NK-92 treated with Interleukin-12 subunit alpha and Interleukin-12 subunit beta, amount 100 ng/mL, for 24 hours (cell line): ENCODE measurements around the gene G6PC3.

Experiments
- DNase-seq: peaks from one replicate; lab custom pipeline; 2025; lab: John Stamatoyannopoulos, UW

The G6PC3 gene

DNA sequence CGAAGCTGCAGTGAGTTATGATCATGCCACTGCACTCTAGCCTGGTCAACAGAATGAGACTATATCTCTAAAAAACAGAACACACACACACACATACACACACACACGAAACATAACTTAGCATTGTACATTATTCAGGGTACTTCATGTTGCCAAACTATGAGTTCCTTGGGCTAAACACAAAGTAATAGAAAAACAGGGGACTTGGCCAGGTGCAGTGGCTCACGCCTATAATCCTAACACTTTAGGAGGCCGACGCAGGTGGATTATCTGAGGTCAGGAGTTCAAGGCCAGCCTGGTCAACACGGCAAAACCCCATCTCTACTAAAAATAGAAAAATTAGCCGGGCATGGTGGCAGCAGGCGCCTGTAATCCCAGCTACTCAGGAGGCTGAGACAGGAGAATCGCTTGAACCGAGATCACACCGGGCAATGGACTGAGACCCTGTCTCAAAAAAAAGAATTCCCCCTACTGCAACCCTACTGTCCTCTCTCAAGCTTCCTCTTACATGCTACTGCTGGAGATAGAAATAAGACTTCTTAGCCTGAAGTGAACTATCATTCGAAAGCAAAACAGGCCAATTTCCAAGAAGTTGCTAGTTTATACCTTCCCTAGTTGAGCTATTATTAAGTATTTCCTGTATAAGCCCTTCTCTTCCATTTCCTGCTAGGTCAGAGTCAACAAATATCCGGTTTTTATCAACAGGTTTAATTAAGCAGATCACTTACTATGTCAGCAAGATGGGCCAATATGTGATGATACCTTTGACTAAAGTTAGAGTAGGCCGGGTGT, 11.2 kb upstream of the G6PC3 start:
- DNase-seq = no peak

DNA sequence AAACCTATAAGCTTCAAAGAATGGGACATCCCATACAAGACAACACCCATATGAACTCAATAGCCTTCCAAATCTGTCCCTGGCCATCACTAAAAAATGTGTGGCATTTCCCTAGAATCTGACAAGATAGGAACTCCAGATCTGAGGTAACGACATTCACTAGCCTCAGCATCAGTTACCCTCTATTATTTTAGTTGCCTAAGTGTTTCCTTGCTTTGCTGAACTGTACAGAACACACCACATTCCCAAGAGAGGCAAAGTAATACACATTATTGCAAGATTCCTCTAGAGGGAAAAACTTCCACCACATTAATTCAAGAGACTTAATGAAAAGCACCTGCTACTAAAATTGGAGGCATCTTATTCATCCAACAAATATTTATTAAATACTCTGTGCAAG, 9.1 kb upstream of the G6PC3 start:
- no peak for DNase-seq

DNA sequence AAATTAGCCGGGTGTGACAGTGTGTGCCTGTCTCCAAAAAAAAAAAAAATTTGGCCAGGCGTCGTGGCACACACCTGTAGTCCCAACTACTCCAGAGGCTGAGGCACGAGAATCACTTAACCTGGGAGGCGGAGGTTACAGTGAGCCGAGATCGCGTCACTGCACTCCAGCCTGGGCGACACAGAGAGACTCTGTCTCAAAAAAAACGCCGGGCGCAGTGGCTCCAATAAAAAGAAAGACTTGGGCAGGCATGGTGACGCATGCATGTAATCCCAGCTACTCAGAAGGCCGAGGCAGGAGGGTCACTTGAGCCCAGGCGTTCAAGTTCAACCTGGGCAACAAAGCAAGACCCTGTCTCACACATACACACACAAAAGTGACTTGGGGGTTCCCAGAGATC, 7.7 kb upstream of the G6PC3 start:
- DNase-seq = no peak

DNA sequence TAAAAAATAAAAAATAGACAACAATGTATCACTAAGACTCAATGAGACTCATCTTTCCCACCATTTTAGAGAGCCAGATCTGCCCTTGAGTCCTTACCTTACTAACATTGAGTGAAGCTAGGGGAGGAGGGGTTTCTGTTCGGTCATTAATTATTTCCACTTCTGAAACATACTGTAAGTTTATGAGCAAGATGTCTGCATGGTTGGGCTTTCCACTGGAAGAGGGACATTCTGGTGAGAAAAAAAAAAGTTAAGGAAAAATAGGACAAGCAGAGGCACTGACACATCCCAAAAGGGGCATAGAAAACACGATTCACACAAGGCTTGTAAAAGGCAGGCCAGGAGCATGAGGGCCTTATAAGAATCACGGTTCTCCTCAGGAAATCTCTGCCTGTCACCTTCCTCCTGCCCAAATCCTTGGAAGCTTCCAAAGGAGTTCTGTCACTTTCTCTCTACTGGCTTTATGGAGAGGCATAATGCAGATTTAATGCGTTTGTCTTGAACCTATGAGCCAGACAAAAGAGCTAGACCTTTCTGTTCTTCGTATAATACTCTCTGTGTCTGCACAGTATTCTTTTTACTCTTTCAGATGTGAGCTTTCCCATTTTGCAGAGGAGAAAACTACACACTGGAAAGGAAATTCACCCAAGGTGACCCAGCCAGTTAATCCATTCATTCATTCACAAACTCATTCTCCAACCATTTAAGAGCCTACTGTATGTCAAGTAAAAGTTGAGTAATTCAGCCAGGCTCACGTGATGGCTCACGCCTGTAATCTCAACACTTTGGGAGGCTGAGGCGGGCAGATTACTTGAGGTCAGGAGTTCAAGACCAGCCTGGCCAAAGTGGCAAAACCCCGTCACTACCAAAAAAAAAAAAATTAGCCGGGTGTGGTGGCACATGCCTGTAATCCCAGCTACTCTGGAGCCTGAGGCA, 6.6 kb upstream of the G6PC3 start:
- no peak for DNase-seq

DNA sequence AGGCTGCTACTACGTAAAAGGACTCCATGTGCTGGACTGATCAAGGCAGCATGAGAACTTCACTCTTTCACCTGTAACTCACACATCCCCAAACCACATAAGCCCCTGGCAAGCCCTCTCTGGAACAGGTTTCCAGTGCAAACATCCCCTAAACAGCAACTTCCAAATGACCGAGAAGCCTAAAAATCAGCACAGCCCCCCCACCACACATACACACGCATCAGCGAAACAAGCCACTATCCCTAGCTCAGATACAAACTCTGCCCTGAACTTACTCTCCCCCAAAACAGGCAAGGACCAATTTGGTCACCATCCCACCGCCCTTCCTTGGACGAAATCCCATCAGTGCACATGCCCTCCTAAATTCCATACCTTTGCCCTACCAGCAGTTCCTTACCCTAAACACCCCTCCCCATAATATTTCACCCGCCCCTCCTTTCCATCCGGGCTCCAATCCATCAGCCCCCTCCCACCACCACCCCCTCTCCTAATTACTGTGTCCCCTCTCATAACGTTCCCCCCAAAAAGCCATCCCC, 4.8 kb upstream of the G6PC3 start:
- DNase-seq = no peak

DNA sequence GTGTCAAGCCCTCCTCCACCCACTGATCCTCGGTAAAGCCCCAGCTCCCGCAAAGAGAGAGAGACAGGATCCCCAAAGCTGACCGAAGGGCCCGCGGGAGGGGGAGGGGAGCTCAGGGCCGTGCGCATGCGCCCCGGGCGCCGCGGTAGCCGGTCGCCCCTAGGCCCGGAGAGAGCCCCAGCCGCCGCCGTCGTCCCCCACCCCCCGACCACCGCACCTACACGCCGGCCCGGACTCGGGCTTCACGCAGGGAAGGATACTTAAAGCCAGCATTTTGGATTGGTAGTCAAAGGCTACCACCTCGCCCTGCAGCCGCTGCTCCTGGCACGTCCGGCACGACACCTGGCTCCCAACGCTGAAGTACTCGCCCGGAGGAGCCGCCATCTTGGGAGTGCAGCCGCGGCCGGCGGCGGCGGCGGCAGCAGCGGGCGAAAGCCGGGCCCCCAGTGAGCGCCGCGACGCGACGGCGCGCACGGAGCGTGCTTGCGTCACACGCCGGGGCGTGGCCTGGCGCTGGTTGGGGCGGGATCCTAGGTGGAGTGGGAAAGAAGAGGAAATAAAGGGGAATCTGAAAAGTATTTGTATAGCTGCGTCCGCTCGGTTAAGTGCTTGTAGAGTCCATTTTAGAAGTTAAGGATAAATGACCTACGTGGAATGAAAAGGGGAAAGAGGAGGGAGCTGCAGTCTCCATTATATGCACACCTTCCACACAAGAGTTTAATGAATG, 4.2 kb upstream of the G6PC3 start, which contains the start of gene LSM12:
Gene LSM12, minus strand, starts transcription at position 468 of the 727 bp plus-strand sequence. Its CDS starts 84 bp downstream, at position 384.
- DNase-seq = peak; percentile 56

DNA sequence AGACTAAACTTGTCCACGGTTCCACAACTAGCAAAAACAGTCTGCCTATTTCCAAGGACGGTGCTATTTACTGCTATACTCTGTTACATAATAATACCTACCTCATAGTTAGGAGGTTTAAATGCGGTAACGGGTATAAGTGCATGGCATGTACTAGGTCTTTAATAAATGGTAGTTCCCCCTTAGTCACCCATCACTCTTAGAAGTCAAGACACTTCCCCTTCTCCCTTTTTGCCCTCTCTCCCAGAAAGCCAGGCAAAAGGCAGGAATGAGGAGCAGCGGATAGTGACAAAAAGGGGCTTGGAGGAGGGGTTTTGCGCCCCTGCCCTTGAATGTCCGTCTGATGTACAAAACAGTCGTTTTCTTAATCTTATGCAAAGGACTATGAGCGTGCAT, 3.0 kb upstream of the G6PC3 start:
- DNase-seq = no peak

DNA sequence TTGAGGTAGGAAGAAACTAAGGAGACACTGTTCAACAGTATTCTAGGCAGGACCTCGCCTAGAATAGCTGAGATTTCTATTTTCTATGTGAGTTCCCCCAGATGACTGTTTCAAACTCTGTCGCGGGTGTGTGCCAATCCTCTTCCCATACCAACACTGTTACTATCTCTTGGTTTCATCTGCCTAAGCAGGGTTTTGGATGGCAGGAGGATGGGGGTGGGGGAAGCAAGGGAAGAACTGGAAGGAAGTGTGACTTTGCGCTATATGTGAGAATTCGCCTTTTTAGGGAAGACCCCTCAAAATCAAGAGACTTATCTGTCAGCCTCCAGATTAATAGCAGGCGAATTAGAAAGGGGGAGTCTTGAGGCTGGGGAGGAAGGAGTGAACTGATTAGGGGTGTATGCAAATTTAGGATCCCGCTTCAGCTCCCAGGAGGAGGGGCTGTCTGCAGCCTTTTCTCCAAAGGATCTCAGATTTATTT, 521 bp upstream of the G6PC3 start:
- DNase-seq = no peak

DNA sequence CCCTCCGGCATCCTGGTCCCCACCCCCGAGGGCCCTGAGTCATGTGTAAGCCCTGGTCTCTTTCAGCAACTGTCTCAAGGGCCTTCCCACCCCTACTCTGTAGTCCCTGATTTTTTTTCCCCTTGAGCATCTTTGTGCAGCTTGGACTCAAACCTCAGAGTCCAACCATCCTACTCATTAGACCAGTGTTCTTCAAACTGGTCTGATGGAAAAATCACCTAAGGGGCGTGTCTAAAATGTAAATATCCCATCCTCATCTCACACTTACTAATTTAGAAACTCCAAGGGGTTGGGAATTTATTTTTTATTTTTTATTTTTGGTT, 624 bp downstream of the G6PC3 start:
- DNase-seq = no peak

DNA sequence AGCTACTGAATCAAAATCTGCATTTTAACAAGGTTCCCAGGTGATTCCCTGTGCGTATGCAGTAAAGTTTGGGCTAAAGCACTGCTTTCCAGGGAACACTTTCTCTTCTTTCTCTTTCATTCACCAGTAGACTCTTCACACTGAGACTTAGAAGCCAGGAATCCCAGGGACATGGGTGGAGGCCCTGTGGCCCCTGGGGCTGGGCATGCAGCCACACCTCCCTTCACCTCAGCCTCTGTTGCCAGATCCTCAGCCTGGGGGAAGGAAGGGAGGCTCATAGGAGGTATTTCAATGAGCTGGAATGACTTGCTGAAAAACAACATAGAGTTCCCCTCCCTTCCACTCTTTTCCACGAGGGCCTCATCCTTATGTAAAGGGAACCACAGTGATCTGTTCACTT, 1.2 kb downstream of the G6PC3 start:
- no peak for DNase-seq

DNA sequence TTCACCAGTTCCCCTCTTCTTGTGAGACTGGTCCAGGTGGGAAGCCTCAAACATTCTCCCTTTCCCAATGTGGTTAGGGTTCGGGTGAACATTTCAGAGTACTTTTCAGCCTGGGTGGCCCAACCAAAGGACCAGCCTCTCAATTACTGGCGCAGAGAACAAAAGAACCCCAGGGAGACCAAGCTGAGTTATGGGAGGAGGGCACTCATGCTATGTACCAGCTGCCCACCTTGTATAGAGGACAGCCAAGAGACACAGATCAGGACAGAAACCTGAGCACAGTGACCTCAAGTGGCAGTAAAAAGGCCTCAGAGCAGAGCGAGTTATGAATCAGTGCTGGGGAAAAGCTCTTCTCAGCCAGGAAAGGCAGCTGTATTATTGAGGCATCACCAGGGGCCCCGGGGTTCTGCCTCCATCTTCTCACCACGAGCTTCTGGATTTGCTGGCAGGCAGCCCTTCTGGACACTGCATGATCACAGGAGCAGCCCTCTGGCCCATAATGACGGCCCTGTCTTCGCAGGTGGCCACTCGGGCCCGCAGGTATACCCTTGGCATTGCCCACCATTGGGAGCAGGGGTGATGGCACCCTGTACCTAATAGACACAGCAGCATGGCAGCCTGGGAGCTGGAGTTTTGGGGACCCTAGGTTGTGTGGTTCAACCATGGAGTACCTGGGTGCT, 3.8 kb downstream of the G6PC3 start:
- DNase-seq = no peak

DNA sequence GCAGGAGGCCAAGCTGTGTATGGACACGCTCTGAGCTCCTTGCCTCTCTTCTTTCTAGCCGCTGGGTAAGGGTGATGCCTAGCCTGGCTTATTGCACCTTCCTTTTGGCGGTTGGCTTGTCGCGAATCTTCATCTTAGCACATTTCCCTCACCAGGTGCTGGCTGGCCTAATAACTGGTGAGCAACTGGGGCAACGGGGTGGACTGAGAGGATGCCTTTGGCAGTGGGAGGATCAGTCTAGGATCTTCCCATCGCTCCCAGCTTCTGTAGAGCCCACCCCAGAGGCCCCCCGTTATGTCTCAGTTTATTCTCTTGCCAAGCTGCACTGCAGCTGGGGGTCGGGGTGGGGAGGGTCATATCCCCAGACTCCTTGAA, 4.4 kb downstream of the G6PC3 start:
- DNase-seq = no peak

DNA sequence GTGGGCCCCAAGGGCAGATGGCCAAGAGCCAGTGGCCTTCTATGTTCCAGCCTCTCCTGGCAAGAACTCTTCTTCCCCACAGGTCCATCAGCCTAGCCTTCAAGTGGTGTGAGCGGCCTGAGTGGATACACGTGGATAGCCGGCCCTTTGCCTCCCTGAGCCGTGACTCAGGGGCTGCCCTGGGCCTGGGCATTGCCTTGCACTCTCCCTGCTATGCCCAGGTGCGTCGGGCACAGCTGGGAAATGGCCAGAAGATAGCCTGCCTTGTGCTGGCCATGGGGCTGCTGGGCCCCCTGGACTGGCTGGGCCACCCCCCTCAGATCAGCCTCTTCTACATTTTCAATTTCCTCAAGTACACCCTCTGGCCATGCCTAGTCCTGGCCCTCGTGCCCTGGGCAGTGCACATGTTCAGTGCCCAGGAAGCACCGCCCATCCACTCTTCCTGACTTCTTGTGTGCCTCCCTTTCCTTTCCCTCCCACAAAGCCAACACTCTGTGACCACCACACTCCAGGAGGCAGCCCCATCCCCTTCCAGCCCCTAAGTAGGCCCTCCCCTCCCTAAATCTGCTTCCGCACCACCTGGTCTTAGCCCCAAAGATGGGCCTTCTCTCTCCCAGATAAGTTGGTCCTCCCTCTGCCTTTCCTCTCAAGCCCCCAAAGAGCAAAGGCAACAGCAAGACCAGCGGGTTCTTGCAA, 5.2 kb downstream of the G6PC3 start:
- no peak for DNase-seq

DNA sequence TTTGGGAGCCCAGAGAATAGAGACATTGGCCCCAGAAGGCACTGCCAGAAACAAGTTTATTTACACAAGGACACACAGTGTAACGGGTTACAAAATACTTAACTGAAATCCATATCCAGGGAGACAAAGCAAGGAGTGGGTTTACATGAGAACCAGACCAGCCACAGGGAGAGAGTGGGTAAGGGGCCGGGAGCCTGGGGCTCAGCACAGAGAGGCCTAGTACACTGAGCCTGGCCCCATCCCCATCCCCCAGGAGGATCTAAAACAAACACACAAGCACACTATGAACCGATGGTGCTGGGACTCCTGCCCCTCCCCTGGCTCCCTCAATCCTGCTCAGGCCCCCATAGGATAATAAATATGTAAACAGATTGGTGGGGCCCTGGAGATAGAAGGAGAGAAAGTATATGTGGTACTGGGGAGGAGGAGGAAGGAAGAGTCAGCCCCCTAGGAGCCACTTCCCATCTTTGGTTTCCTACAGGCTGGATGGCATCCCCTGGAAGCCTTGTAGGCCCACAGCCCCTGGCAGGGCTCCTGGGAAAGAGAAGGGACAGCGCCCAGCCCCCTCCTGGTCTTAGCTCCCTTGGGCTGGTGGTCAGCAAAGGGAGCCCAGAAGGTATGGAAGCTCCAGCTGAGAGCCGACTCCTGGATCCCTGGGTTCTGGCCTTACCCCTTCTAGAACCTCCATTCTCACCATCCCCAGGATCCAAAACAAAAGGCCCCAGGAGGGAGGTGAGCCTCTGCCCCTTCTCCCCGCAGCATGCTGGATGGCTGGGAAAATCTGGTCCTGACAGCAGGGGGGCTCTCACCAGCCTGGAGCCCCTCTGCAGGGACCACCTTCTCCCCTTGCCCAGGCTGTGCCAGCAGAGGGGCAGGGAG, 6.4 kb downstream of the G6PC3 start:
- DNase-seq = no peak

DNA sequence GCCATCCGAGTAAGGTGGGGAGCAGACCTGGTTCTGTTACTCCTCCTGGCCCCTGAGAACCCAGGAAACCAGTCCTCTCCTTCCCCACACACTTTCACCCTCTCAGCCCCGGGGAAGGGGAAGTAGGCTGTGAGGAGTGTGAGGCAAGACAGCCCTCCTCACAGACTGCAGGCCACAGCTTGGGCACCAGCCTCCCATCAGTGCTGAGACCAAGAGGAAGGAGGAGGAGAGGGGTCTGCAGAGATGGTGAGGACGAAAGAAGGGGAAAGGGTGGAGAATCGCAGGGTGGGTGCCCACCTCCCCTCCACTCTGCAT, 7.0 kb downstream of the G6PC3 start:
- DNase-seq = no peak

DNA sequence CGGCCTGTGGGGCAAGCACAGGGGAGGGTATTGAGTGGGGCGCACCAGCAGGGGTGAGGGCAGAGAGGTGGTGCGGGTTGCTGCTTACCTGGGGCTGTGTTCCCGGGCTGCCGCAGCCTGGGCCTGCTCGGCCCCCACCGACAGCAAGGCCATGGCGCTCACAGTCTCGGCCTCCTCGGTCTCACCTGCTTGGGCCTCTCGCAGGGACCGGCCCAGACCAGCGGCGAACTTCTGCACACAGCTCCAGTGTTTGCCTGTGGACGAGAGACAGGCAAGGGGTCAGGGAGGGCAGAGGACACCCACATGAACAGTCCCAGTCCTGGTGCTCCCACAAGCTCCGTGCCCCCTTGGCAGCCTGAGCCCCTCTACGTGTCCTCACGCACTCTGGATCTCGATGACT, 7.9 kb downstream of the G6PC3 start:
- DNase-seq = no peak

DNA sequence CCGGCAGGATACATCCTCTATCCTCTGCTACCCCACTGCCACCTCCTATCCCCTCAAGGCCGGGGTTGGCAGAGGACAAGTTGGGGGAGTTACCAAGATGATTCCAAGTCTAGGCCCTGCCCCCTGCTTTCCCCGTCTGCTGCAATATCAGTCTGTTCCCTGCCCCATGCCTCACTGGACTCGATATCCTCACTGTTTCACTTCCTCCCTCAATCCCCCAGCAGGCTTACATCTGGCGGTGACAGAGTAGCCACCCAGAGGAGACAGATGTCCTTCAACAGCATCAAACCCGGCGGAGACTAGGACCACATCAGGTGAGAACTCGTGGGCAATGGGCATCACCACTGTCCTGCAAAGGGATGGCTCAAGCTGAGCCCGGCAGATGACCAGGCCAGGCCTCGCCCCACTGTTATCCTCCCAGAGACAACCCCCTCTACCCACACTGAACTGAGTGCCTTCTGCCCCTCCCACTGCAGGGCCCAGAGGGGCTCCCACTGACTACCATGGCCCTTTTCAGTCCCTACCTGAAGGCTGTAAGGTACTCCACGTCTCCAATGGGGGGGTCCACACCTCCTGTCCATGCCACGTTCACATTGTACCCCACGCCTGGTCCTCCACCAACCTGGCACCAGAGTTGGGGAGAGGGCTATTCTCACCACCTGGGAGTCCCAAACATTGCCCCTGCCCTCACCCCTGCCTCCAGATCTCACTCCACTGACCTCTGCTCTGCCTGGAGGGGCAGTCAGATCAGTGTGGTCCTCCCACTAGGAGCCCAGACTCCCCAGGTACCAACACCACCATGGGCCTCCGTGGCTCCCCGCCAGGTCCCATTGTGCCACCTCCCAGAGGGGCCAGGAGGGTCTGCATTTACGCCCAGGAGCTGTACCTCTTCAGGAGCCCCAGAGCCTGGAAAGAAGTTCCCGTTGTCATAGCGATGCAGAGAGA, 9.6 kb downstream of the G6PC3 start:
- no peak for DNase-seq

DNA sequence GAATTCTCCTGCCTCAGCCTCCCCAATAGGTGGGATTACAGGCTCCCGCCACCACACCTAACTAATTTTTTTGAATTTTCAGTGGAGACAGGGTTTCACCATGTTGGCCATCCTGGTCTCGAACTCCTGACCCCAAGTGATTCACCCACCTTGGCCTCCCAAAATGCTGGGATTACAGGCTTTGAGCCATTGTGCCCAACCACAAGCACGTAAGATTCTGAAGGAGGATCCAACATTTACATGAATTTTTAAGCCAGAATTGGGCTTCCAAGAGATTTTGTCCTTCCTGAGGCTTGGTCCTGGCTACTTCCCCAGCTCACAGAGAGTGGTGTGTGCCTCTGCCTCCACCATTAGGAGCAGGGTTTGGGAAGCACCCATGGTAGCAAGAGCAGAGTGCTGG, 11.1 kb downstream of the G6PC3 start:
- DNase-seq = no peak
